IPS-11a (cell line): ENCODE measurements around the gene TEX14.

Experiments
- H3K4me3 ChIP-seq: one replicate; pipeline ENCODE4 v1.5.1; 2013; ENCODE audit warnings: low read depth, low read length, control low read depth

The TEX14 gene, protein sequence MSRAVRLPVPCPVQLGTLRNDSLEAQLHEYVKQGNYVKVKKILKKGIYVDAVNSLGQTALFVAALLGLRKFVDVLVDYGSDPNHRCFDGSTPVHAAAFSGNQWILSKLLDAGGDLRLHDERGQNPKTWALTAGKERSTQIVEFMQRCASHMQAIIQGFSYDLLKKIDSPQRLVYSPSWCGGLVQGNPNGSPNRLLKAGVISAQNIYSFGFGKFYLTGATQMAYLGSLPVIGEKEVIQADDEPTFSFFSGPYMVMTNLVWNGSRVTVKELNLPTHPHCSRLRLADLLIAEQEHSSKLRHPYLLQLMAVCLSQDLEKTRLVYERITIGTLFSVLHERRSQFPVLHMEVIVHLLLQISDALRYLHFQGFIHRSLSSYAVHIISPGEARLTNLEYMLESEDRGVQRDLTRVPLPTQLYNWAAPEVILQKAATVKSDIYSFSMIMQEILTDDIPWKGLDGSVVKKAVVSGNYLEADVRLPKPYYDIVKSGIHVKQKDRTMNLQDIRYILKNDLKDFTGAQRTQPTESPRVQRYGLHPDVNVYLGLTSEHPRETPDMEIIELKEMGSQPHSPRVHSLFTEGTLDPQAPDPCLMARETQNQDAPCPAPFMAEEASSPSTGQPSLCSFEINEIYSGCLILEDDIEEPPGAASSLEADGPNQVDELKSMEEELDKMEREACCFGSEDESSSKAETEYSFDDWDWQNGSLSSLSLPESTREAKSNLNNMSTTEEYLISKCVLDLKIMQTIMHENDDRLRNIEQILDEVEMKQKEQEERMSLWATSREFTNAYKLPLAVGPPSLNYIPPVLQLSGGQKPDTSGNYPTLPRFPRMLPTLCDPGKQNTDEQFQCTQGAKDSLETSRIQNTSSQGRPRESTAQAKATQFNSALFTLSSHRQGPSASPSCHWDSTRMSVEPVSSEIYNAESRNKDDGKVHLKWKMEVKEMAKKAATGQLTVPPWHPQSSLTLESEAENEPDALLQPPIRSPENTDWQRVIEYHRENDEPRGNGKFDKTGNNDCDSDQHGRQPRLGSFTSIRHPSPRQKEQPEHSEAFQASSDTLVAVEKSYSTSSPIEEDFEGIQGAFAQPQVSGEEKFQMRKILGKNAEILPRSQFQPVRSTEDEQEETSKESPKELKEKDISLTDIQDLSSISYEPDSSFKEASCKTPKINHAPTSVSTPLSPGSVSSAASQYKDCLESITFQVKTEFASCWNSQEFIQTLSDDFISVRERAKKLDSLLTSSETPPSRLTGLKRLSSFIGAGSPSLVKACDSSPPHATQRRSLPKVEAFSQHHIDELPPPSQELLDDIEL (N-terminal part only)

GRCh38 chr17:58691701-58692238, at the start of gene TEX14:
TEX14 (minus strand) TSS chr17:58692045; CDS start chr17:58652001, 40,044 bp downstream.
- peak within 1 kb of the TSS; percentile 24 for H3K4me3 ChIP-seq

DNA sequence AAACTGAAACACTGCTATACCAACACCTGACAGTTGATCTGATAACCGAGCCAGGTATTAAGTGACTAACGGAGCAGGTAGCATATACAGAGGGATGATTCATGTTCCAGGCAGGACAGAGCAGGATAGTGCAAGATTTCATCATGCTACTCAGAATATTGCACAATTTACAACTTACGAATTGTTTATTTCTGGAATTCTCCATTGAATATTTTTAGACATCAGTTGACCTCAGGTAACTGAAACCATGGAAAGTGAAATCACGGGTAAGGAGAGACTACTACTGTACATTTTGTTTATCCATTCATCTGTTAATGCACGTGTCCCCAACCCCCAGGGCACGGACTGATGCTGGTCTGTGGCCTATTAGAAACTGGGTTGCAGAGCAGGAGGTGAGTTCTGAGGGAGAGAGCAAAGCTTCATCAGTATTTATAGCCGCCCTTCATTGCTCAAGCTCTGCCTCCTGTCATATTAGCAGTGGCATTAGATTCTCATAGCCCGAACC, 49.3 kb upstream of the TEX14 start:
- no peak overlapping the region for H3K4me3 ChIP-seq

DNA sequence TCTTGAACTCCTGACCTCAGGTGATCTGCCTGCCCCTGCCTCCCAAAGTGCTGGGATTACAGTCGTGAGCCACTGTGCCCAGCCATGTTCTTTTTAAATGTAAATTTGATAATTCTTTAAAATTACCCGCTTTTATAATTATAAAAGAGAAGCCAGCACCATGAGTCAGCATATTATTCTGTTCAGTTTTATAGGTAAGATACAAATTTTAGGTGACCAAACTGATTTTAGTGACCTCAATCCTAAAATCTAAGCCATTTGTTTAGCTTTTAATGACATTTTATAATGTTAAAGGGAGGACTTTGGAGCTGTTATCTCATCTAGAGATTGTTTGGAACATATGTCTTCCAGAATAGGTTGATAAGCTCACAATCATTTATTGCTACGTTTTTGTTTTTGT, 43.0 kb upstream of the TEX14 start:
- no peak overlapping the region for H3K4me3 ChIP-seq

DNA sequence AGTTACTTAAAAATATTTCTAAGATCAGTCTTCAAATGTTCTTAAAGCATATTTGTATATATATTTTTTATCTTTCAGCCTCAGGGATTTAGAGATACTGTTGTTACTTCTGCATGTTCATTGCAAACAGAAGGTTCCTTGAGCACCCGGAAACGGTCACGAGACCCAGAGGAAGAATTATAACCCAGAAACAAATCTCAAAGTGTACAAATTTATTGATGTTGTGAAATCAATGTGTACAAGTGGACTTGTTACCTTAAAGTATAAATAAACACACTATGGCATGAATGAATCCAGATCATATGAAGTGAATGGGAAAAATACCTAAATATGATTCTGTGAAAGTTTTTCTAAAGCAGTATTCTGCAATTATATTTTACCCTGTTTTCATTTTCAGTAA, 42.2 kb upstream of the TEX14 start:
- H3K4me3 ChIP-seq, result no peak overlapping the region

- no peak overlapping the region for H3K4me3 ChIP-seq
Measured at GRCh38 chr17:58730937-58731336, 39.1 kb upstream of the TEX14 start.

DNA sequence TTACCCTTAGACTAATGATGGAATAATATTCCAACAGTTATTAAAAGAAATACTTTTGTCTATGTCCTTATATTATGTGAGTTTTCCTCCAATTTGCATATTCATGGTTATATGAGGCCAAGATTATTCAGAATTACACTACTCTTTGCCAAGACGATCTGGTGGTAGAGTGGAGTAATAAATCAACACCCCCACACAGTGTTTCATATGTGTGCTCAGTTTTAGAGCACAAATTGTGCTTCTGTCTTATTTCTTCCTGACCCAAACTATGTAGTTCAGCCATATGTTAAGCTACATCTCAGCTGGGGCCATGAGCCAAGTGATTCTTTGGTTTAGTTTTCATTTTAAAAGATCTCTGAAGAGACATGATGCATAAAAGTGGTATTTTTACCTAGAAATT, 37.0 kb upstream of the TEX14 start:
- H3K4me3 ChIP-seq, result no peak overlapping the region

DNA sequence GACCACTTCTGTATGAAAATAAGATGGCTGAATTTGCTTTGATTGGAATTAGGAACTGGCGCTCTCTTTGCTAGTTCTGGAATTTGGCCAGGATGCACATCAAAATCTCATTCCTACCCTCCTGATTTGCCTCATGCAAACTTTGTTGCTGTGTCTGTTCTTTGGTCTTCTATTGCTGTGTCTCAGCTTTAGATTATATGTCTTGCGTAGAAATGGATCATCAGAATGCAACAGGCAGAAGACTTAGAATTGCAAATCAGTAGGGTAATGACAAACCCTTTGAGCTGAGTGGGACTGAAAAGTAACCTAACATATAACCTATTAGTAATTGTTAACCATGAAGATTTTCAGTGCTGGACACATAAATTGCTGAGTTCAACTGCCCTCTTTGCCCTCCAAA, 30.9 kb upstream of the TEX14 start:
- H3K4me3 ChIP-seq, result no peak overlapping the region

DNA sequence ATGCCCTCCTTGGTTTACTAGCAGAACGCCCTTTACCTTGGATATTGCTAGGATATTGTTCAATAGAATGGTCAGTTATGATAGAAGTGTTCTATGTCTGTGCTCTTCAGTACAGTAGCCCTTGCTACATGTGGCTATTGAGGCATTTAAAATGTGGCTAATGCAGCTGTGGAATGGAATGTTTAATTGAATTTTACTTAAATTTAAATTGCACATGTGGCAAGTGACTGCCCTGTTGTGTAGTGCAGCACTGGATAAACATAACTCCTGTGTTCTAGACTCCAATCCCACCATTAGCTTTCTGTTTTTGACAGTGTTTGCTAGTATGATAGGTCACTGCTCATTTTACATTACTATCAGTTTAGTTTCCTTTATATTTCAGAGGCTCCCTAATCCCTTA, 30.4 kb upstream of the TEX14 start:
- no peak overlapping the region for H3K4me3 ChIP-seq

DNA sequence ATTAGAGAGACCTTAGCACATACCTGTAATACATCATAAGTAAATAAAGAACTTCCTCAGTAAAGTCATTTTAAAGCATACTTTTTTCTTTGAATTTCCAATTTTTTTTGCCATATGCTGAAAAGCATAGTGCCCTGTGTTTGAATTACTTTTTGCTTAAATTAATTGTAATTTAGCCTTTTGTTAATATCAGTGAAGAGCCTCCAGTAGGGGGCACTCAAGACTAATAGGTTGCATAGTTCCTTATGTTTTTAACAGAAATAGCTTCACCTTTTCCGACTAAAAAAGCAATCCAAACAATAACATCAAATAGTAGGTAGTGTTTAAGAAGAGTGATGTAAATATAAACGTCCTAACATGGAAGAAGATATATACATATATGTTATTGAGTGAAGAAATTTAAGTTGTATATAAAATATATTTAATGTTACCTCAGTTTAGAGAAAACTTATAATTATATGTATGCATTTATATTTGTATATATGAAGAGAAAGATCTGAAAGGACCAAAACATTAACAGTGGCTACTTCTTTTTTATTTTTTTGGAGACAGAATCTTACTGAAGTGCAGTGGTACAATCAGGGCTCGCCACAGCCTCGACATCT, 19.2 kb upstream of the TEX14 start:
- no peak overlapping the region for H3K4me3 ChIP-seq

- H3K4me3 ChIP-seq, result no peak overlapping the region
Measured at GRCh38 chr17:58706351-58707140, 14.7 kb upstream of the TEX14 start.

DNA sequence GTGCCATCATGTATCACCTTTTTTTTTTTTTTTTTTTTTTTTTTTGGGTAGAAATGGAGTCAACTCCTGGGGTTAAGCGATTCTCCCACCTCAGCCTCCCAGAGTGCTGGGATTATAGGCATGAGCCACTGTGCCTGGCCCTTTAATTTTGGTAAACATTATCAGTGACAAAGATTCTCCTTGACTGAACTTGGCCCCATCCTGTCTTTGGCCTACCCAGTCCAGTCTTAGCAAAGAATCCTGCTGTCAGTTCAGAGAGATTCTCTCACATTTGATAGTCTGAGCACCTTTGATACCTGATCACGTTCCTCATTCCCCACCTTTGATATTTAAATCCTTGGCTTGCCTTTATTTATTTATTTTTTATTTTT, 12.1 kb upstream of the TEX14 start:
- H3K4me3 ChIP-seq, result no peak overlapping the region

GRCh38 chr17:58703137-58703915, 11.5 kb upstream of the TEX14 start:
- no peak overlapping the region for H3K4me3 ChIP-seq

DNA sequence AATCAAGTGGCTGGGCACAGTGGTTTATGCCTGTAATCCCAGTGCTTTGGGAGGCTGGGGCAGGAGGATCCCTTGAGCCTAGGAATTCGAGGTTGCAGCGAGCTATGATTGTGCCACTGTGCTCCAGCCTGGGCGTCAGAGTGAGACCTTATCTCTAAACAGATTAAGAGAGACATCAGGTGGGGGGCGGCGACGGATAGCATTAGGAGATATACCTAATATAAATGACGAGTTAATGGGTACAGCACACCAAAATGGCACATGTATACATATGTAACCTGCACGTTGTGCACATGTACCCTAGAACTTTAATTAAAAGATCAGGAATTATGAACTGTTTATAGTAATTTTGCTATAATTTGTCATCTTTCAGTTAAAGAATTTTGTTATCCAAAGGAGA, 10.9 kb upstream of the TEX14 start:
- no peak overlapping the region for H3K4me3 ChIP-seq

DNA sequence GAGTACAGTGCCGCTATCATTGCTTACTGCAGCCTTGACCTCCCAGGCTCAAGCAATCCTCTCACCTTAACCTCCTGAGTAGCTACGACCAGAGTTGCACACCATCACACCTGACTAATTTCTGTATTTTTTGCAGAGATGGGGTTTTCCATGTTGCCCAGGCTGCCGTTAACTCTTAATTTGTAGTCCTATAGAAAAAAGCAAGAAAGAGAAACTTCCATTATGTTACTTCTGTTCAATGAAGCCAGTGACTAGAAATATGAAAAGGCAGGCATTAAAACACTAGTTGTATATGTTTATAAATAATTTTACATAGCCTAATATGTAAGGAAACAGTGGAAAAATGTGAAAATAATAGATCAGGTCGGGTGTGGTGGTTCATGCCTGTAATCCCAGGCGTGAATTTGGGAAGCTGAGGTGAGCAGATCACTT, 10.2 kb upstream of the TEX14 start:
- H3K4me3 ChIP-seq, result no peak overlapping the region

GRCh38 chr17:58699771-58700170, 7.9 kb upstream of the TEX14 start:
- H3K4me3 ChIP-seq, result no peak overlapping the region

GRCh38 chr17:58694826-58695225, 3.0 kb upstream of the TEX14 start:
- H3K4me3 ChIP-seq, result no peak overlapping the region

- H3K4me3 ChIP-seq, result no peak overlapping the region
Measured at GRCh38 chr17:58694302-58694701, 2.5 kb upstream of the TEX14 start.

- H3K4me3 ChIP-seq, result no peak overlapping the region
Measured at GRCh38 chr17:58693751-58694150, 1.9 kb upstream of the TEX14 start.

DNA sequence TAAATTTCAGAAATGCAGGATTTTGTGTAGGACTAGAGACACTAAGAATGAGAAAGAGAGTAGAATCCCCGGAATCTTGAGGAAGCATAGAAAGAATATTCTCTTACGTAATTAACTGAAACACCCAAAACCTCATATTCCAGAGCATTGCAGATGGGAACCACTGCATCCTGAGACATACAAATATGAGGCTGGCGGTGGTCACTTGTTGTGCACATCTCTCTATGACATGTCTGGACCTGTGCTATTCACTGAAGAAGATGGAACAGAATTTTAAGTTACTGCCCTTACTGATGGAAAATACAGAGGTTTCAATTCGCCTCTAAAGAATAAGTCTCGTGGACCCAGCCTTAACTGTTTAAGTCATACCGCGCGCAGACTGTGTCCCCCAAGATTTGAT, 1.4 kb upstream of the TEX14 start:
- H3K4me3 ChIP-seq, result peak overlapping the region; percentile 24
